ENCODE measurements around the gene MYL11. TPM values are rescaled to one million over a fixed set of nuclear protein-coding genes. Genes with fewer than 3 reads are reported as not detected.

MYL11 gene
- total RNA-seq, 1 experiment from 2014 or later: not detected

DNA sequence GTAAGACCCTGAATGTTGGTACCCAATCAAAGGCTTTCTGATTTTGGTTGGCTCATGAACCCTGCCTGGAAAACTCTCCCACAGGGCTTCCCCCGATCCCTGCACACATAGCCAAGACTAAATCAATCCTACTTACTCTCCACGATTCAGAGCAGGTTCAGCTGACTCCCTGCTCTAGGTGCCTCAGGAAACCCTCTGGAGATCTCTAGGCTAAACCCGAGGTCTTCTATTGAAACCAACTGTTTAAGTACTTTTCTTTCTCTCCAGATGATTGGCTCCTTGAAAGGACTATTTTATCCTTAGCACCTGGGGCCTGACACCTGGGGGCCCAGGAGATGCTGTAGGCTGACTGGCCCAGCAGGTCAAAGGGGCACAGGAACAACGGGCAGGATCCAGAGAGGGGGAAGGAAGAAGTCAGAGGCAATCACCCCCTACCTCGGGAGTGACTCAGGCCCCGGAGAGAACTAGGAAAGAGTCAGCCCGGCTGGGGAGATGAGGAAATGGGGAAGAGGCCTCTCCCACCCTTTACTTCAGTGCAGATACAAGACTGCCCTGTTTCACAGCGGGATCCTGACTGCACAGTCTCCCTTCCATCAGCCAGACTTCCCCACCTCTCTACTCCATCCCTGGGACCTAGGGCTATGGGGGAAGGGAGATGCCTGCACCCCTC is 6.3 kb upstream of the MYL11 start:
- DNase-seq (ENCODE audit: low read depth): no peak
- in situ Hi-C loops (cut with HindIII; ENCODE audit: low pct_unique_long_range_greater_than_20kb, low sequenced_read_pairs): no loop called here

DNA sequence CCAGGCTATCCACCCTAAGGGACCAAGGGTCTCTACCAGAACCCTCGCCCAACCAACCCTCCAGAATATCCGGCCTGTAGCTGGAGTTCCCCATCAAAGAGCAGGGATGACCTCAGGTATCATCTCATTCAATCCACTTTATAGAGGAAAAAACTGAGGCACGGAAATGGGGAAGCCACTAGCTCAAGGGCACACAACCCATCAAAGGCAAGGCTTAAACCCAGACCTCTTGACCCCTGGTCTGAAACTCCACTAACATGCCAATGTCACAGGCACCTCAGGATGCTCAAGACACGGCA is 5.9 kb upstream of the MYL11 start:
- DNase-seq (ENCODE audit: low read depth): no peak
- in situ Hi-C loops (cut with HindIII; ENCODE audit: low pct_unique_long_range_greater_than_20kb, low sequenced_read_pairs): no loop called here

DNA sequence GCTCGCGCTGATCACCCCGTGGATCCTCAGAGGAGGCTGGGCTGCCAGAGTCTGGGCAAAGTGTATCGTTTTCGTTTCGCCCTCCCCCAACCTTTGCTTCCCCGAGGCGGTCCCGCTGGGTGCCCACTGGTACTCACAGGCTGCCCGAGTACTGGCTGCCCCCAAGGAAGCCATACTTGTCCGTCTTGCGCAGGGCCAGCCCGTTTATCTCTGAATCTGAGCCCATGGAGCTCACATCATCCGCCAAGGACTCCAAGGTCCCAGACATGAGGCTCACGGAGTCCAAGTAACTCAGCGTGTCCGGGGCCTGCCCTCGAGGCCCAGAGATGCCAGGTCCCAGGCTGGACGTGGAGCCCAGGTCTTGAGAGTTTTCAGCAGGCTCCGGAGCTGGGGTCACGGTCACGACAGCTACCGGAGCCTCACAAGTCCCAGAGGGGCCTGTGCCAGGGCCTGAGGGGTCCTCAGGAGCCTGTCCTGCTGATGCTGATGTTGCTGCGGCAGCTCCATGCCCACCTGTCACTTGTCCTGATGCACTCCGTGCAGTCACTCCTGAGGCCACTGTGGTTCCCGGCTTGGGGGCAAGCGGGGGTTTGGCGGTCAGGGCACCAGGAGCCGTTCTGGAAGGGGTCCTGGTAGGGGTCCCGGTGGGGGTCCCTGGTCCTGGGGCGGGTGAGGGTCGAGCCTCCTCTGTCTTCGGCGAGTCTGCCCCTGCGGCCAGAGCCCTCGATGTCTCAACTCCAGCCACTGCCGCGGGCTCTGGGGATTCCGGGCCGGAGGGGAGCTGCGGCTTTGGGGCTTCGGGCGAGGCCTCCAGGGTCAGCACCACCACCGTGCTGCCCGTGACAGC is 5.3 kb upstream of the MYL11 start:
- in situ Hi-C loops (cut with HindIII; ENCODE audit: low pct_unique_long_range_greater_than_20kb, low sequenced_read_pairs): no loop called here
- no peak for DNase-seq (ENCODE audit: low read depth)

DNA sequence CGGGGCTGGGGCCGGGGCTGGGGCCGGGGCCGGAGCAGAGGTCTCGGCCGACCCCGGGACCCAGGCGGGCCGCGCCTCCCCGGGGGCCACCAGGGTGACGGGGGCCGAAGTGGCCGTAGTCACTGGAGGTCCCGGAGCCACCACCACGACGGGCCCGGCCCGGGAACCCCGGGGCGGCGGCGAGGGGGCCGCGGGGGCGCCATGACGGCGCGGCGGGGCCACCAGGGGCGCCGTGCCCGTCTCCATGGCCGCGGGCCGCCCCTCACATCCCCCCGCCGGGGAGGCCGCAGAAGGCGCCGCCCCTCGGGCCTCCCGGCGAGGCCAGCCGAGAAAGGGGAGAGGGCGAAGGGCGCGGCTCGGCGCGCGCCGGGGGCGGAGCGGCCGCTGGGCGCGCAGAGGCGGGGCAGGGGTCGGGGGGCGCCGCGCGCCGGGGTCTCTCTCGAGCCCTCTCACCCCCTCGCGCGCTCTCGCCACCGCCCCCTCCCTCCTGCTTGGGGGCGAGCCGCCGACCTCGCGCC is 4.6 kb upstream of the MYL11 start:
- in situ Hi-C loops (cut with HindIII; ENCODE audit: low pct_unique_long_range_greater_than_20kb, low sequenced_read_pairs): no loop called here
- no peak for DNase-seq (ENCODE audit: low read depth)

DNA sequence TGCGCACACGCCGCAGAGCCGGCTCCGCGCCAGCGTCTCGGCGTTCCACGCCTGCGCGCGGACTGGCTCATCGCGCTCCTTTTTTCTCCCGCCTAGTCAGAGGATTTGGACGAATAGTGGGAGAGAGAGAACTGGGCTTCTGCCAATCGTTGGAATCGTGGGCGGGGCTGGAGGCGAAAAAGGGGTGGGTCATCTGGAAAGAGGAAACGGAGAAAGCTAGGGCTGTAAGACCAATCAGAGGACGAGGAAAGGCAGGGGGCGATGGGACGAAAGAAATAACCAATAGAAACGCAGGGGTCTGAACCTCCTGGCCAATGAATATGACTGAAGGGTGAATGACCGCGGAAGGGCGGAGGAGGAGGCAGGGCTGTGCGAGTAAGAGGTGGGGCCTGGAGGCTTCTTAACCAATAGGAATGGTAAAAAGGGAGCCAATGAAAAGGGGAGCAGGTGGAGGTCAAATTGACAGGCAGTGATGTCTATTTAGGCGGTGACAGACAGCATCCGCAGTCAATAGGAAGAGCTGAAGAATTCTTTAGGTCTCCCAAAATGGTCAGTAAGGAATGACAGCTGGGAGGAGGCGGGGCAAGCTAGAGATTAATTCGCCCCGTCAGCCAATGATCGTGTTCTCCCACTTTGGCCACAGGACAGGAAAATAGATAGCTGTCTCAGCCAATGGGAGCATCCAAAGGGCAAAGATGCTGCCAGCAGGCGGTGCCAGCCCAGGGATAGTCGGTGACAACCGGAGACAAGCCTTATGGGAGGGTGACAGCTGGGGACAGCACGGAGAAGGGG is 4.0 kb upstream of the MYL11 start, which contains the start of gene TBC1D10B:
TSS of gene TBC1D10B (minus strand) at position 39 of the 792 bp plus-strand sequence. CDS start 311 bp downstream, outside the sequence.
- in situ Hi-C loops (cut with HindIII; ENCODE audit: low pct_unique_long_range_greater_than_20kb, low sequenced_read_pairs): no loop called here
- peak; percentile 100 for DNase-seq (ENCODE audit: low read depth)

DNA sequence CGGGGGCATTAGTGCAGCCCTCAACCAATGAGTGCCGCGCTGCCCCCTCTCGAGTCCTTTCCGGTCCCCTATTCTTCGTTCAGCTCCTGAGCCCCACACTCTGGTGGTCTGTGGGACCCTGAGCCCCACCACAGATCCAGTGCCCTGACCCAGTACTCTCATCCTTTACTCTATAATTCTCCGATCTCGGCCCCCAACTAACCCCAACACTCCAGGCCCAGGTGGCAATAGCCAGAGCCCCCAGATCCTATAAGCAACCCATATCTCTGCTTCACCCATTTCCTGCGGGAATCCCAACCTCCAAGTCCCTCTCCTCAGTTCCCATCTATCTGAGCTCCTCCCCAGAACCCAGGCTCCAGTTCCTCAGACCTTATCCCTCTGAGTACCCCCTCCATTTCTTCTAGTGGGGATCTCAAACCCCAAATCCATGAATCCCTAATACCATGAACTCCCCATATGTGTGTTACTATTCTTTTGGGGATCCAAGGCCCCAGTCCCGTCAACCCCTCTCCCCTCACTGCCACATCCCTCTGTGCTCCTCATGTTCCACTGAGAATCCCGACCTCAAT is 3.3 kb upstream of the MYL11 start:
- in situ Hi-C loops (cut with HindIII; ENCODE audit: low pct_unique_long_range_greater_than_20kb, low sequenced_read_pairs): no loop called here
- DNase-seq (ENCODE audit: low read depth): no peak

DNA sequence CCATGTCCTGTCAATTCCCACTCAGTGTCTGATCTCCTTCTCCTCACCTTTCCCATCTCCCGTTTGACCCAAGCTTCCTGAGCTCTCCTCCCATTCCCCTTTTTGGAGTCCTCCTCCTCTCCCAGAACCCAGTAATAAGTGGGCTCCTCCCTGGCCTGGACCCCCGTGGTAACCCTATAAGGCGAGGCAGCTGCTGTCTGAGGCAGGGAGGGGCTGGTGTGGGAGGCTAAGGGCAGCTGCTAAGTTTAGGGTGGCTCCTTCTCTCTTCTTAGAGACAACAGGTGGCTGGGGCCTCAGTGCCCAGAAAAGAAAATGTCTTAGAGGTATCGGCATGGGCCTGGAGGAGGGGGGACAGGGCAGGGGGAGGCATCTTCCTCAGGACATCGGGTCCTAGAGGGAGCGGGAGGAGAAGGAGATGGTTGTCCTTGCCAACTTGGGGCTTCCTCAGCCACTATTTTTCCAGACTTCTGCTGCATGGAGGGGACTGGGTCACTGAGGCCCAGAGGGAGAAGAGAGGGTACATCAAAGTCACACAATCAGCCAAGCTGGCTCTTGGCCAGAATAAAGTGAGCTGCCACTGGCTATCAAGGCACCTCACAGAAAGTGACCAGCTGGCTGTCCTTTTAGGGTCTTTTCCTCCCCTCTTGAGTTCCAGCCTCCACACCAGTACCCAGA is 2.4 kb upstream of the MYL11 start:
- no peak for DNase-seq (ENCODE audit: low read depth)
- in situ Hi-C loops (cut with HindIII; ENCODE audit: low pct_unique_long_range_greater_than_20kb, low sequenced_read_pairs): no loop called here

DNA sequence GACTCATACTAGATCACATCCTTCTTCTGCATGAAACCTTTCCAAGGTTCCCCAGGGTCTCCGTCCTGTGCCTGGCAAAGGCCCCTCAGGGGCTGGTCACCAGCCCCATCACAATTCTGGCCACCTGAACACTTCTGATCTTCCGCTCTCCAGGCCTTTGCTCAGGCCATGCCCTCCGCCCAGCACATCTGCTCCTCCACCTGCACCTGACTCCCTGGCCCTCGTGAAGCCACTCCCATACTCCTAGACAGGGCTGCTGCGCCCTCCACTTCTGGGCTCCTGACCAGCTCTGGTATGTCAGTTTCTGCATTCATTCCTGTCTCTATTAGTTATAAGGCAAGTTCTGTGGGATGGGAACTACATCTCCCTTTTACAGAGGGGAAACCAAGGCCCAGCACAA is 1.9 kb upstream of the MYL11 start:
- in situ Hi-C loops (cut with HindIII; ENCODE audit: low pct_unique_long_range_greater_than_20kb, low sequenced_read_pairs): no loop called here

DNA sequence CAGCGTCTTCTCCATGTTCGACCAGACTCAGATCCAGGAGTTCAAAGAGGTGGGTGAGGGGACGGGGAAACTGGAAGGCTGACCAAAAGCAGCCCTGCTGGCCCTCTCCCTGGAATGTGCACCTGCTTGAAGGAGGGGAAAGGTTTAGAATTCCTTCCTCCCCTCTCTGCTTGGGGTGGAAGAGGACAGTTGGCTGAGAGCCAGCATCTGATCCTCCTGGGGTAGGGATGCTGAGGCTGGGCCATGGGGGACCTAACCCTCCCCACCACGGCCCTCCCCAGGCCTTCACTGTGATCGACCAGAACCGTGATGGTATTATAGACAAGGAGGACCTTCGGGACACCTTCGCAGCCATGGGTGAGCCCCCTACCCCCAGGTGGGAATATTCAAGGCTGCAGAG is 1.3 kb downstream of the MYL11 start:
- DNase-seq (ENCODE audit: low read depth): no peak
- in situ Hi-C loops (cut with HindIII; ENCODE audit: low pct_unique_long_range_greater_than_20kb, low sequenced_read_pairs): no loop called here

More for the DNA sequence above, 1.9 kb upstream of the MYL11 start:
- no peak for DNase-seq (ENCODE audit: low read depth)

DNA sequence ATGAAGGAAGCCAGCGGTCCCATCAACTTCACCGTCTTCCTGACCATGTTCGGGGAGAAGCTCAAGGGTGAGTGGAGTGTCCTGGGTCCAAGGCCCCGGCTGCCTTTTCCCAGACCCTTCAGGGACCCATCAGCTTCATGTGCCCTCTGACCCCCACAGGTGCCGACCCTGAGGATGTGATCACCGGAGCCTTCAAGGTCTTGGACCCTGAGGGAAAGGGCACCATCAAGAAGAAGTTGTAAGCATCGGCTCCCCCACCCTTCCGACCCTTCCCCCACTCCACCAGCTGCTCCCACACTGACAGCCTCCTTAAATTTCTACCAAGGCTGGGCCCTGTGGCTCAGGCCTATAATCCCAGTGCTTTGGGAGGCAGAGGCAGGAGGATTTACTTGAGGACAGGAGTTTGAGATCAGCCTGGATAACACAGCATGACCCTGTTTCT is 1.9 kb downstream of the MYL11 start:
- in situ Hi-C loops (cut with HindIII; ENCODE audit: low pct_unique_long_range_greater_than_20kb, low sequenced_read_pairs): no loop called here
- no peak for DNase-seq (ENCODE audit: low read depth)

DNA sequence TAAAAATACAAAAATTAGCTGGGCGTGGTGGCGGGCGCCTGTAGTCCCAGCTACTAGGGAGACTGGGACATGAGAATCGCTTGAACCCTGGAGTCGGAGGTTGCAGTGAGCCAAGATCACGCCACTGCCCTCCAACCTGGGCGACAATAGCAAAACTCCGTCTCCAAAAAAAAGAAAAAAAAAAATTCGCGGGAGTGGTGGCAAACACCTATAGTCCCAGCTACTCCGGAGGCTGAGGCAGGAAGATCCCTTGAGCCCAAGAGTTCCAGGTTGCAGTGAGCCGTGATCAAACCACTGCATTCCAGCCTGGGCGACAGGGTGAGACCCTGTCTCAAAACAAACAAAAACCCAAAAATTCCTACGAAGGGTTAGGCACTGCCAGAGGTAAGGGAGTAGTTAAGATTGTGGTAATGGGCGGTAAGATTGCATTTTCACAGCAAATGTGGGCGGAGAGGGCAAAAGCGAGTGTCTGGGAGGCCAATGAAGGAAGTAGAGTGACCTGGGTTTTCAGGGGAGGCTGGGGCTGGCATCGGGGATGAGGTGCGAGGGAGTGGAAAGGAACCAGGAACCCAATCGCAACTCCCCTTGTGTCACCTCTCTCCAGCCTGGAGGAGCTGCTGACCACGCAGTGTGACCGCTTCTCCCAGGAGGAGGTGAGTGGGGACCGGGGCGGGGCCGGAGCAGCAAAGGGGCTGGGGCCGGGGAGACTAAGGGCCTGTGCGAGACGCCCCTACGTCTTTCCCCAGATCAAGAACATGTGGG is 2.6 kb downstream of the MYL11 start:
- DNase-seq (ENCODE audit: low read depth): no peak
- in situ Hi-C loops (cut with HindIII; ENCODE audit: low pct_unique_long_range_greater_than_20kb, low sequenced_read_pairs): no loop called here

DNA sequence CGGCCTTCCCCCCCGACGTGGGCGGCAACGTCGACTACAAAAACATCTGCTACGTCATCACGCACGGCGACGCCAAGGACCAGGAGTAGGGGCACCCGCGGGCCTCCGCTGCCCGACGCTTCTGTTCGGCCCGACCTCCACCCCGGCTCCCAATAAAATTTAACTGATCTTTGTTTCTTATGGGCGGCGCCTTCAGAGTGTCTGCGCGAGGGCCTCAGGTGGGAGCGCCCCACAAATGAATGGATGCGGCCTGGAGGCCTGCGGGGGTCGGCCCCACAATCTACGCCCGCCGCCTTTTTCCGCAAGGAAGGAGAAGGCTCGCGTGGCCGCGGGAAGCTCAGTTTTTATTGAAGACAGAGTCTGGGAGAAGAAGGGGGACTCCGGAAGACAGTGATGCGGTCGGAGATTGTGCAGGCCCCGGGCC is 3.2 kb downstream of the MYL11 start:
- peak; percentile 92 for DNase-seq (ENCODE audit: low read depth)
- in situ Hi-C loops (cut with HindIII; ENCODE audit: low pct_unique_long_range_greater_than_20kb, low sequenced_read_pairs): no loop called here

DNA sequence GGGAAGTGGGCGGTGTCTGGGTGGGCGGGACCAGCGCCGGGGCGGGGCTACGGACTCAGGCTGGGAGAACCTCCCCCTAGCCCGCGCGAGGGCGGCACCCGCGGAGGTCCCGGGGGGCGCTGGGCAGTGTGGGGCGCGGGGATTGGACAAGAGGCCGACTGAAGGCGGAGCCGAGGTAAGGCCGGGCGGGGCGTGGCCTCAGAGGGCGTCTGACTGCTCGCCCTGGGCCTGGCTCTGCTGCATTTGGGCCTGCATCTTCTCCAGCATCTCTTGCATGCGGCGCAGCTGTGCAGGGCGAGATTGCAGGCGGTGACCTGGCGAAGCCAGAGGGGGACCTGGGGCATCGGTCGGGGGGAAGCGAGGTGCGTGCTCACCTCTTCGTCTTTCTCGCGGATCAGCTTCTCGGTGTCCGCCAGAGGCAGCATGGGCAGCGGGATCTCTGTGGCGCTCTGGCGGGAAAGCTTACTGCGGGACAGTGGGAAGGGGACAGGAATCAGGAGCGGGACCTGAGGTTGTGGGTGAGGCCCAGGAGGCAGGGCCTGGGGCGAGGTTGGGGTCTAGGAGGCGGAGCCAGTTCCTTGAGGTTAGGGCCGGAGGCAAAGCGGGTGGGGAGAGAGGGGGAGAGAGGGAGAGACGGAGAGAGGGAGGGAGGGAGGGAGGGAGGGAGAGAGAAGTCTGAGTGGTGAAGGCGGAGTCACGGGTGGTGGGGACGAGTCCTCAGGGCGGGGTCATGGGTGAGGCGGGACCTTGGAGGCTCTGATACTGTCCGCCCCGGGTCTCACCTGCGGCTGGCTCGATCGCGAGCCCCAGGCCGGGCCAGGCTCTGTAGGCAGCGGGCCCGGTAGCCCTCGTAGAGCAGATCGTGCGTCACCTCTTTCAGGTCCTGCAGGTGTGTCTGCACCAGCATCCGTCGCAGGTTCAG is 3.9 kb downstream of the MYL11 start:
- in situ Hi-C loops (cut with HindIII; ENCODE audit: low pct_unique_long_range_greater_than_20kb, low sequenced_read_pairs): no loop called here
- DNase-seq (ENCODE audit: low read depth): peak; percentile 98

DNA sequence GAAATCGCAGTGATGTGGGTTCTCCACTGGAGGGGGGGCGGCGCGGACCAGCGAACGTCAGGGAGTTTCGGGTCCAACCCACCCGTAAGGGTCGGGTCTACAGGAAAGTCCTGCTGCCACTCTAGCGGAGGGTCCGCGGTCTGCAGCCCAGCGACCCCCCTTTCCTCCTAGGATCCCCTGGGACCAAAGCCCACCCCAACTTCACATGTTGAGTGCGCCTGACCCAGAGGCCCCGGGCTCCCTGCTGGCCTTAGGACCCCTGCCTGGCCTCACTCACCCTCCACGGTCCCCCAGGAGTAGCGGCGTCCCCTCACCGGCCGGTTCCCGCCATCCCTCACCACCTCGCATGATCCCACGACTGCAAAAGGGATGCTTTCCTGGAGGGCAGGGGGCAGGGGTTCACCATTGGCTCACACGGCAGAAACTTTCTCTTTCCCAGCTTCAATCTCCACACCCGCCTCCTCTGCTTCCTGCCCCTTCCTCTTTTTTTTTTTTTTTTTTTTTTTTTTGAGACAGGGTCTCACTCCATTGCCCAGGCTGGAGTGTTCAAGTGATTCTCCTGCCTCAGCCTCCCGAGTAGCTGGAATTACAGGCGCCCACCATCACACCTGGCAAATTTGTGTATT is 4.7 kb downstream of the MYL11 start:
- in situ Hi-C loops (cut with HindIII; ENCODE audit: low pct_unique_long_range_greater_than_20kb, low sequenced_read_pairs): no loop called here
- no peak for DNase-seq (ENCODE audit: low read depth)

DNA sequence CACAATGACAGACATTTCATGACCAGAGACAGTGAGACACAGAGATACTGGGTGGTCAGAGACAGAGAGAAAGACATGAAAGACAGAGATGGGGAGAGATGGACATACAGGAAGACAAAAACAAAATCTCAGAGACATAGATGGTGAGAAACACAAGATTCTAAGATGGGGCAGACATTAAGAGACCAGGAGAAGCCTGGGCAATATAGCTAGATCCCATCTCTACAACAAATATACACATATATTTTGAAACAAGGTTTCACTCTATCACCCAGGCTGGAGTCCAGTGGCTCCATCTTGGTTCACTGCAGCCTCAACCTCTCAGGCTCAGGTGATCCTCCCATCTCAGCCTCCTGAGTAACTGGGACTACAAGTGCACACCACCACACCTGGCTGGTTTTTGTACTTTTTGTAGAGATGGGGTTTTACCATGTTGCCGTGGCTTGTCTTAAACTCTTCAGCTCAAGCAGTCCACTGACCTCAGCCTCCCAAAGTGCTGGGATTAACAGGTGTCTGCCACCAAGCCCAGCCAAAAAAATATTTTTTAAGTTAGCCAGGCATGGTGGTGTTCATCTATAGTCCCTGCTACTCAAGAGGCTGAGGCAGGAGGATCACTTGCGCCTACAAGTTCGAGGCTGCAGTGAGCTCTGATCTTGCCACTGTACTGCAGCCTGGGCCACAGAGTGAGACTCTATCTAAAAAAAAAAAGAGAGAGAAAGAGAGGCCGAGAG is 5.6 kb downstream of the MYL11 start:
- no peak for DNase-seq (ENCODE audit: low read depth)
- in situ Hi-C loops (cut with HindIII; ENCODE audit: low pct_unique_long_range_greater_than_20kb, low sequenced_read_pairs): no loop called here

All from Caki2 (cell line).